Measurements from ENCODE around the gene ERBB2. TPM values are rescaled to one million over a fixed set of nuclear protein-coding genes. Genes with fewer than 3 reads are reported as not detected.

Gene ERBB2
- total and polyA plus RNA-seq, 2 of the 13 experiments (the other 11 are each of a cell fraction or from before 2014, with no cell fraction given): 57.7 to 64.1 TPM

DNA sequence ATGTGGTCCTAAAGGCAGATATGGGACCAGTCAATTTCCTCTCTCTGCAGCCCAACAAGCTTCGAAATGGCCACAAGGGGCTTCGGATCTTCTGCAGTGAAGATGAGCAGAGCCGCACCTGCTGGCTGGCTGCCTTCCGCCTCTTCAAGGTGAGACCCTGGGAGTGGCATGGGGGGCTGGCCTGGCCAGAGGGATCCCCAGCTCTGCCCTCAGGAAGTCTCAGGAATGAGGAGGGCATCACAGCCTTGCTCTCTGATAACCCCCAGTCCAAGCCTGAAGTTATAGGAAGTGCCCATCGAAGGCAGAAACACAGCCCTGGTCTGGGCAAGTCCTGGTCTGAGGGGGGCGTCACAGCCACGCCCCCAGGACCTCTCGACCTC lies 45.0 kb downstream of the ERBB2 start:
- Histone ChIP-seq H3K27ac (ENCODE audit: extremely low read length, insufficient read depth, low read length) (no peak overlapping the region), H3K27me3 (ENCODE audit: control insufficient read depth in 1 of 2, insufficient read depth in 2 of 2, low read length in 2 of 2) (no peaks in the 10 kb centered on the region), H3K9ac (ENCODE audit: insufficient read depth, low read depth, low read length) (no peak overlapping the region), H3K4me1 (ENCODE audit: insufficient read depth, low read length) (peaks cover 42% of the 10 kb centered on the region), H3K79me2 (ENCODE audit: insufficient read depth, low read length) (peaks cover 24% of the 10 kb centered on the region), H4K20me1 (ENCODE audit: insufficient read depth, low read length) (peaks cover 7% of the 10 kb centered on the region; the same call in 1 of the 2 replicates), H2AFZ (ENCODE audit: low read length) (no peak overlapping the region), H3K4me3 (replicated peaks in 1 of 3; ENCODE audit: insufficient read depth in 1 of 3, low read depth in 2 of 3, low read length in 3 of 3) (no peak overlapping the region), H3K4me2 (ENCODE audit: low read depth, low read length) (no peak overlapping the region), H3K9me3 (ENCODE audit: low read length) (no peaks in the 10 kb centered on the region), H3K36me3 (replicated peaks in 1 of 2; ENCODE audit: control insufficient read depth in 1 of 2, insufficient read depth in 2 of 2, low read length in 2 of 2) (peaks cover 43 to 52% of the 10 kb centered on the region in 2 experiments)
- intact Hi-C loops (cut with micrococcal nuclease; ENCODE audit: unreplicated experiment): no loop called here
- BruUV-seq (replicated peaks): no TSS peak
- in situ Hi-C loops (cut with HindIII; ENCODE audit: extremely low pct_ligation_motif_present, low pct_unique_long_range_greater_than_20kb): no loop called here
- ChIA-PET CTCF (ENCODE audit: low intra/inter-chr PET ratio, low total read pairs) (no interaction called here), POLR2A (interaction anchor here (1.1 kb wide), 1 partner anchor 49 kb away, joined by 3 read pairs; no protein-coding TSS in a partner anchor)
- no peak for ATAC-seq
- 98% methylated on average over 8 of the region's 8 CpGs for WGBS (ENCODE audit: low lambda C conversion rate)
- FAIRE-seq: no peak
- TF ChIP-seq ZBTB3 (CRISPR knock-in tag; IDR thresholded peaks at IDR 0.05; ENCODE audit: borderline replicate concordance, low read depth) (no peak), ZBTB38 (CRISPR knock-in tag; IDR thresholded peaks at IDR 0.05) (0 out of 2 replicates have a peak, but pooled peaks have one; percentile 3)
- DNase-seq (ENCODE audit: low spot score): no peak

GRCh38 chr17:39745335-39746144 lies 45.7 kb downstream of the ERBB2 start:
- Histone ChIP-seq H3K27ac (ENCODE audit: extremely low read length, insufficient read depth, low read length) (no peak overlapping the region), H3K36me3 (replicated peaks in 1 of 2; ENCODE audit: control insufficient read depth in 1 of 2, insufficient read depth in 2 of 2, low read length in 2 of 2) (peaks cover 43 to 52% of the 10 kb centered on the region in 2 experiments), H3K79me2 (ENCODE audit: insufficient read depth, low read length) (peaks cover 17% of the 10 kb centered on the region), H3K9me3 (ENCODE audit: low read length) (no peaks in the 10 kb centered on the region), H3K4me3 (replicated peaks in 1 of 3; ENCODE audit: insufficient read depth in 1 of 3, low read depth in 2 of 3, low read length in 3 of 3) (no peak overlapping the region), H3K4me2 (ENCODE audit: low read depth, low read length) (no peak overlapping the region), H4K20me1 (ENCODE audit: insufficient read depth, low read length) (peaks cover 7% of the 10 kb centered on the region; the same call in 1 of the 2 replicates), H3K4me1 (ENCODE audit: insufficient read depth, low read length) (peaks cover 43% of the 10 kb centered on the region), H2AFZ (ENCODE audit: low read length) (no peak overlapping the region), H3K9ac (ENCODE audit: insufficient read depth, low read depth, low read length) (no peak overlapping the region), H3K27me3 (ENCODE audit: control insufficient read depth in 1 of 2, insufficient read depth in 2 of 2, low read length in 2 of 2) (no peaks in the 10 kb centered on the region)
- intact Hi-C loops (cut with micrococcal nuclease; ENCODE audit: unreplicated experiment): no loop called here
- ChIA-PET CTCF (ENCODE audit: low intra/inter-chr PET ratio, low total read pairs) (no interaction called here), POLR2A (no interaction called here)
- WGBS (ENCODE audit: low lambda C conversion rate): 96% methylated on average over 17 of the region's 23 CpGs
- in situ Hi-C loops (cut with HindIII; ENCODE audit: extremely low pct_ligation_motif_present, low pct_unique_long_range_greater_than_20kb): no loop called here
- BruUV-seq (replicated peaks): no TSS peak
- TF ChIP-seq RBFOX2 (IDR thresholded peaks at IDR 0.05; ENCODE audit: low read depth, low read length) (peak; percentile 50), RFX1 (IDR thresholded peaks at IDR 0.05) (no peak)
- no peak for FAIRE-seq
- no peak for DNase-seq (ENCODE audit: low spot score)
- no peak for ATAC-seq
